HCT116 (cell line): ENCODE measurements around the gene TSPEAR. TPM values are rescaled to one million over a fixed set of nuclear protein-coding genes. Genes with fewer than 3 reads are reported as not detected.

ENCODE experiments used
- ATAC-seq: fragments of 200-7000 bp; cut with Tn5 transposase; 2 replicates; pipeline ENCODE4 v1.9.1; 2020; ENCODE audit warnings: mild to moderate bottlenecking, moderate library complexity
- BruUV-seq: library from RNA; stranded (reverse); fragments of 400-500 nt; replicated peaks from 2 replicates; lab custom pipeline; 2021; lab: Mats Ljungman, UMichigan
- CTCF ChIA-PET: fragments of 300-600 bp; sonication (Branson Sonifier 250); formaldehyde crosslinking; loops from one replicate; lab custom pipeline; 2021; ENCODE audit warnings: antibody characterized with exemption; lab: Charles Lee
- POLR2A ChIA-PET: fragments of 300-600, 350-600 bp; sonication (Branson Sonifier 250); formaldehyde crosslinking; loops from one replicate; lab custom pipeline; 2021; ENCODE audit warnings: antibody characterized with exemption; lab: Charles Lee
- RAD21 ChIA-PET, 2 experiments: fragments of 300-600 bp; sonication (Branson Sonifier 250); formaldehyde crosslinking; loops; one replicate each; lab custom pipeline; 2023; ENCODE audit warnings: low total read pairs in 2 of 2; ENCODE audit not compliant: uncharacterized antibody in 2 of 2, unreplicated experiment in 2 of 2, low non-redundant PET in 1 of 2; lab: Charles Lee
- DNase-seq: peaks from one replicate; pipeline ENCODE4 v3.0.0-alpha.2; 2010; ENCODE audit warnings: low read depth, low spot score
- H2AFZ ChIP-seq: fragments of 200-600 bp; shearing (Covaris generic), sonication (generic); 2 replicates; pipeline ENCODE4 v1.6.1; 2017; ENCODE audit warnings: low read depth, mixed run types, mixed read lengths, antibody characterized with exemption, low read length; ENCODE audit not compliant: poor library complexity, severe bottlenecking
- H3K27ac ChIP-seq: 2 replicates; pipeline ENCODE4 v1.5.1; 2012; ENCODE audit warnings: low read depth, low read length
- H3K27me3 ChIP-seq: fragments of 200-600 bp; sonication (generic); 2 replicates; pipeline ENCODE4 v1.6.1; 2016; ENCODE audit warnings: mixed run types, low read length, mixed read lengths; ENCODE audit not compliant: insufficient read depth
- H3K36me3 ChIP-seq, 2 experiments: fragments of 200-500 bp in 1 of 2; fragments of 200-600 bp in 1 of 2; sonication (Bioruptor generic) in 1 of 2; sonication (generic) in 1 of 2; 2 replicates each; pipeline versions ENCODE4 v1.5.1 to v1.6.1; 2014 to 2016; ENCODE audit warnings: low read length in 2 of 2, inconsistent platforms in 1 of 2, mixed read lengths in 1 of 2, mixed run types in 1 of 2; ENCODE audit not compliant: insufficient read depth in 2 of 2, control insufficient read depth in 1 of 2
- H3K4me1 ChIP-seq, 2 experiments: fragments of 200-600 bp in 1 of 2; sonication (generic) in 1 of 2; 2 replicates each; pipeline versions ENCODE4 v1.5.1 to v1.6.1; 2012 to 2017; ENCODE audit warnings: low read length in 2 of 2, inconsistent platforms in 1 of 2, mild to moderate bottlenecking in 1 of 2, mixed read lengths in 1 of 2, mixed run types in 1 of 2, moderate library complexity in 1 of 2; ENCODE audit not compliant: insufficient read depth in 2 of 2, control insufficient read depth in 1 of 2
- H3K4me2 ChIP-seq: fragments of 200-600 bp; sonication (generic); 2 replicates; pipeline ENCODE4 v1.6.1; 2017; ENCODE audit warnings: mixed run types, low read length, mixed read lengths
- H3K4me3 ChIP-seq, 2 experiments: fragments of 200-600 bp in 1 of 2; sonication (generic) in 1 of 2; replicated peaks in 1 of 2; 2 replicates each; pipeline ENCODE4 v1.5.1; 2011 to 2016; ENCODE audit warnings: low read length in 2 of 2, control low read depth in 1 of 2, low read depth in 1 of 2, mild to moderate bottlenecking in 1 of 2, mixed read lengths in 1 of 2, mixed run types in 1 of 2
- H3K79me2 ChIP-seq: fragments of 200-600 bp; sonication (generic); 2 replicates; pipeline ENCODE4 v1.6.1; 2017; ENCODE audit warnings: mild to moderate bottlenecking, mixed run types, low read length, moderate library complexity, mixed read lengths; ENCODE audit not compliant: insufficient read depth
- H3K9ac ChIP-seq: fragments of 200-600 bp; sonication (generic); 2 replicates; pipeline ENCODE4 v1.6.1; 2016; ENCODE audit warnings: low read length, mixed read lengths
- H3K9me2 ChIP-seq: fragments of 200-600 bp; sonication (generic), shearing (Covaris generic); 2 replicates; pipeline ENCODE4 v1.6.1; 2017; ENCODE audit warnings: mixed run types, mild to moderate bottlenecking, moderate library complexity; ENCODE audit not compliant: insufficient read depth
- H3K9me3 ChIP-seq, 2 experiments: fragments of 200-500 bp in 1 of 2; fragments of 200-600 bp in 1 of 2; sonication (Bioruptor generic) in 1 of 2; sonication (generic) in 1 of 2; 2 replicates each; pipeline ENCODE4 v1.6.1; 2014 to 2017; ENCODE audit warnings: low read length in 2 of 2, mixed read lengths in 2 of 2, inconsistent platforms in 1 of 2, low read depth in 1 of 2, mild to moderate bottlenecking in 1 of 2, mixed run types in 1 of 2, moderate library complexity in 1 of 2; ENCODE audit not compliant: control insufficient read depth in 1 of 2, insufficient read depth in 1 of 2
- H4K20me1 ChIP-seq: fragments of 200-600 bp; sonication (generic), shearing (Covaris generic); 2 replicates; pipeline ENCODE4 v1.6.1; 2017; ENCODE audit warnings: mixed run types, mild to moderate bottlenecking, moderate library complexity; ENCODE audit not compliant: insufficient read depth
- CBX3 ChIP-seq: IDR thresholded peaks from 2 replicates; pipeline ENCODE4 v1.6.1; 2012; ENCODE audit warnings: low read depth
- EGR1 ChIP-seq: IDR thresholded peaks from 2 replicates; pipeline ENCODE4 v1.6.1; 2012; ENCODE audit warnings: low read depth
- ELF1 ChIP-seq: IDR thresholded peaks from 2 replicates; pipeline ENCODE4 v1.6.1; 2012; ENCODE audit warnings: low read depth, borderline replicate concordance
- EZH2 ChIP-seq: fragments of 200-600 bp; sonication (generic); IDR thresholded peaks from 2 replicates; pipeline ENCODE4 v1.6.1; 2017; ENCODE audit warnings: antibody characterized with exemption, mixed run types
- EZH2phosphoT487 ChIP-seq: fragments of 200-600 bp; IDR thresholded peaks from 2 replicates; pipeline ENCODE4 v1.6.1; 2018; ENCODE audit warnings: antibody characterized with exemption, borderline replicate concordance
- JUND ChIP-seq: IDR thresholded peaks from 2 replicates; pipeline ENCODE4 v1.6.1; 2012
- POLR2AphosphoS5 ChIP-seq: IDR thresholded peaks from 2 replicates; pipeline ENCODE4 v1.6.1; 2011; ENCODE audit warnings: mild to moderate bottlenecking, low read depth, low read length, moderate library complexity
- RAD21 ChIP-seq: IDR thresholded peaks from 2 replicates; pipeline ENCODE4 v1.6.1; 2012; ENCODE audit warnings: low read depth, mild to moderate bottlenecking
- REST ChIP-seq: IDR thresholded peaks from 2 replicates; pipeline ENCODE4 v1.6.1; 2012; ENCODE audit warnings: low read depth
- SIN3A ChIP-seq: IDR thresholded peaks from 2 replicates; pipeline ENCODE4 v1.6.1; 2012; ENCODE audit warnings: low read depth
- SP1 ChIP-seq: IDR thresholded peaks from 2 replicates; pipeline ENCODE4 v1.6.1; 2012; ENCODE audit warnings: low read depth
- YY1 ChIP-seq: IDR thresholded peaks from 2 replicates; pipeline ENCODE4 v1.6.1; 2011; ENCODE audit warnings: low read length, low read depth, moderate library complexity, mild to moderate bottlenecking; ENCODE audit not compliant: insufficient replicate concordance; ENCODE audit errors: extremely low read depth
- ZBTB33 ChIP-seq: IDR thresholded peaks from 2 replicates; pipeline ENCODE4 v1.6.1; 2011; ENCODE audit warnings: mild to moderate bottlenecking, low read length, moderate library complexity; ENCODE audit not compliant: insufficient replicate concordance; ENCODE audit errors: extremely low read depth
- intact Hi-C: fragments of 100-400 bp; cut with micrococcal nuclease; formaldehyde crosslinking; loops from 2 replicates; pipeline ENCODE4 v1.10.0; 2022
- total RNA-seq: library from RNA; stranded (reverse); gene quantifications from one replicate; pipeline ENCODE4 v1.2.1, GENCODE V29; 2021; ENCODE audit not compliant: unreplicated experiment
- TF ChIP-seq, protein P1 (sequence below), 3 experiments: fragments of 200-600 bp in 1 of 3; sonication (generic) in 1 of 3; IDR thresholded peaks in 2 of 3; conservative IDR thresholded peaks in 1 of 3; 2 replicates each; pipeline ENCODE4 v1.5.1; 2012 to 2017; ENCODE audit warnings: low read depth in 2 of 3, low read length in 2 of 3, antibody characterized with exemption in 1 of 3, borderline replicate concordance in 1 of 3, control low read depth in 1 of 3, mild to moderate bottlenecking in 1 of 3, mixed read lengths in 1 of 3, mixed run types in 1 of 3, moderate library complexity in 1 of 3; ENCODE audit not compliant: insufficient read depth in 1 of 3

TSPEAR gene
- total RNA-seq, 1 experiment from 2014 or later: not detected

GRCh38 chr21:44697811-44698734 lies 13.3 kb downstream of the TSPEAR start:
- Histone ChIP-seq H3K27me3 (peaks cover 10% of the 10 kb centered on the region; the same call in 1 of the 2 replicates), H3K36me3 (no peaks in the 10 kb centered on the region), H3K27ac (no peak overlapping the region), H2AFZ (no peak overlapping the region), H3K4me2 (no peak overlapping the region), H3K9me2 (no peaks in the 10 kb centered on the region), H3K9ac (no peak overlapping the region), H3K4me1 (no peaks in the 10 kb centered on the region), H3K79me2 (no peaks in the 10 kb centered on the region), H4K20me1 (no peaks in the 10 kb centered on the region), H3K9me3 (peaks cover 4 to 10% of the 10 kb centered on the region in 2 experiments; a peak in 1 of 4 replicates), H3K4me3 (no peak overlapping the region)
- ATAC-seq (no peak), DNase-seq (no peak)
- no peak for TF ChIP-seq EZH2
- TF ChIP-seq YY1: no peak
- no peak for TF ChIP-seq ZBTB33
- no peak for TF ChIP-seq JUND
- TF ChIP-seq, protein P1, sequence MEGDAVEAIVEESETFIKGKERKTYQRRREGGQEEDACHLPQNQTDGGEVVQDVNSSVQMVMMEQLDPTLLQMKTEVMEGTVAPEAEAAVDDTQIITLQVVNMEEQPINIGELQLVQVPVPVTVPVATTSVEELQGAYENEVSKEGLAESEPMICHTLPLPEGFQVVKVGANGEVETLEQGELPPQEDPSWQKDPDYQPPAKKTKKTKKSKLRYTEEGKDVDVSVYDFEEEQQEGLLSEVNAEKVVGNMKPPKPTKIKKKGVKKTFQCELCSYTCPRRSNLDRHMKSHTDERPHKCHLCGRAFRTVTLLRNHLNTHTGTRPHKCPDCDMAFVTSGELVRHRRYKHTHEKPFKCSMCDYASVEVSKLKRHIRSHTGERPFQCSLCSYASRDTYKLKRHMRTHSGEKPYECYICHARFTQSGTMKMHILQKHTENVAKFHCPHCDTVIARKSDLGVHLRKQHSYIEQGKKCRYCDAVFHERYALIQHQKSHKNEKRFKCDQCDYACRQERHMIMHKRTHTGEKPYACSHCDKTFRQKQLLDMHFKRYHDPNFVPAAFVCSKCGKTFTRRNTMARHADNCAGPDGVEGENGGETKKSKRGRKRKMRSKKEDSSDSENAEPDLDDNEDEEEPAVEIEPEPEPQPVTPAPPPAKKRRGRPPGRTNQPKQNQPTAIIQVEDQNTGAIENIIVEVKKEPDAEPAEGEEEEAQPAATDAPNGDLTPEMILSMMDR (IDR thresholded peaks at IDR 0.05 in 2 of 3, conservative IDR thresholded peaks at IDR 0.05 in 1 of 3; ENCODE audit: borderline replicate concordance in 1 of 3, insufficient read depth in 1 of 3, low read depth in 2 of 3, low read length in 2 of 3): no peak
- no peak for TF ChIP-seq EZH2phosphoT487
- TF ChIP-seq REST: no peak
- no peak for TF ChIP-seq RAD21
- no peak for TF ChIP-seq POLR2AphosphoS5
- TF ChIP-seq EGR1: no peak
- no peak for TF ChIP-seq SP1
- no peak for TF ChIP-seq ELF1
- TF ChIP-seq CBX3: no peak
- no peak for TF ChIP-seq SIN3A
- ChIA-PET POLR2A (no interaction called here), CTCF (no interaction called here), RAD21 (no interaction called here)
- intact Hi-C loops: no loop called here
- BruUV-seq: no TSS peak
